NOMO-1 treated with dmso at 0.1 percent for 144 hours (cell line): Measurements from ENCODE around the gene TLR4.

Experiments used
- DNase-seq: peaks from one replicate; lab custom pipeline; 2025; ENCODE audit not compliant: unreplicated experiment; lab: John Stamatoyannopoulos, UW

The TLR4 gene

GRCh38 chr9:117744369-117744768 is 40.2 kb downstream of the TLR4 start:
- no peak for DNase-seq

- DNase-seq, result no peak
Observed at GRCh38 chr9:117744856-117745389, 40.7 kb downstream of the TLR4 start.

DNA sequence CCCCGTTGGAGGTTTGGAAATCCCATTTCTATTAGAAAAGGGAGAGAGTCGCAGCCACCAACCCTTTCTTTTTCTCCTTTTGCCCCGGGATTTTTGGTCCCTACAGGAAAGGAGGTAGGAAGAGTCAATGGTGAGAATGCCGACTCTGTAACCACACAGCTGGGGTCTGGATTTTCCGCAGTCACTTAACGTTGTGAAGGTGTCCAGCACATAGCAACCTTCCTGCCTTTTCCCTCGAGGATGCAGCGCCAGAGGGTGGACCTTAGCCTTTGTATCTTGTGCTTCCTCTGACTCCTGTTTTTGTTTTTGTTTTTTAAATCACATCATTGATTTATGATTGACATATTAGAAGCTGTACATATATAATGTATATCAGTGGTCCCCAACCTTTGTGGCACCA is 41.4 kb downstream of the TLR4 start:
- DNase-seq, result no peak

DNA sequence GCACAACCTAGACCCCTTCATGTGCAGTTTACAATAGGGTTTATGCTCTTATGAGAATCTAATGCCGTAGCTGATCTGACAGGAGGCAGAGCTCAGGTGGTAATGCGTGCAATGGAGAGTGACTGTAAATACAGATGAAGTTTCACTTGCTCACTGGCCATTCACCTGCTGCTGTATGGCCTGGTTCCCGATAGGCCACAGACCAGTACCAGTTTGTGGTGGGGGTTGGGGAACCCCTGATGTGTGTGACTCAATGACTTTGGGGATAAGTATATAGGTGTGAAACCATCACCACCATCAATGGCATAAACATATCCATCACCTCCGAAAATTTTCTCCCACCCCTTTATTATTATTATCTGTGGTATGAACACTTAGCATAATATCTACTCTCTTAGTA is 42.1 kb downstream of the TLR4 start:
- no peak for DNase-seq

DNA sequence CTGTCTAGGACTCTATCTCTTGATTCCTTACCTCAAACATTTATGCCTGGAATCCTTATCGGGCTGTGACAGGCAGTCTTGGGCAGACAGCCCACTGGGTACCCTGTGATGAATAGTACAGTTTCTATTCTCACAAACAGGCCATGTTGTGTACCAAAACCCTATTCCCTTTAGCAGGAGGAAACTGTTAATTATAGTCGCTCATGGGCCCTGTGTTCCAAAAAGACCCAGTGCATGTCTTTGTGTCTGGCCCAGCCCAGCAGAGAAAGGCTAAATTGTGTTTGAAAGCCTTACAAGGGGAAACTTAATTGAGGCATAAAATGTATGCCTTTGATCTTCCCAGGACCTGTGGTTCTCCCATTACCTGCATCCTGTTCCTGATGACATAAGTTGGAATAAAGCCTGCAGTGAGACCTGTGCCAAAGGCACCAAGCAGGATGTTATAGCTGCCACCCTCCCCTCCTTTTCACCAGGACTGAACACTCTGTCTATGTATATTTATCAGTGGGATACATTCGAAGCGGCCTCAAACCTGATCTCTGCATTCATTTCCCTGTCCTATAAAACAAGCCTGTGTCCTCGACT is 43.3 kb downstream of the TLR4 start:
- DNase-seq, result no peak

- DNase-seq, result no peak
Observed at GRCh38 chr9:117750401-117750800, 46.2 kb downstream of the TLR4 start.

GRCh38 chr9:117752894-117753293 is 48.7 kb downstream of the TLR4 start:
- no peak for DNase-seq

- DNase-seq, result no peak
Observed at GRCh38 chr9:117757561-117758190, 53.5 kb downstream of the TLR4 start.

GRCh38 chr9:117763314-117763713 is 59.1 kb downstream of the TLR4 start:
- DNase-seq, result no peak

GRCh38 chr9:117768750-117769395 is 64.7 kb downstream of the TLR4 start:
- no peak for DNase-seq

DNA sequence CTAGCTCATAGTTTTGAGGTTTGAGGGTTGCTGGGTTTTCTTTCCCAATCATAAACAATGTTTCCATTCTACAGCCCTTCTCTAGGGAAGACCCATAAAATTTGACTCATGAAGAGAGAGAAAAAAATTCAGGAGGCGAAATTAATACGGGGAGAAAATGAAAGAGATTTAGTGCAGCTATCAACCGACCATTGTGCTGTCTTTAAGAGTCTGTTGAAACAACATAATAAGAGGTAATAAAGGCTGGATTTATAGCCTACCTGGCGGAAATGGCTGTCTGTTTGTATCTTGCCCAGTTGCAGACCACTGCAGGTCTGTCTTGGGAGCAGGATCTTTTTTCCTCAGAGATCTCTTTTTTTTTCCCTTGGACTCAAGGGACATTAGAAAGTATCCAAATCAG is 66.9 kb downstream of the TLR4 start:
- no peak for DNase-seq

GRCh38 chr9:117772960-117773359 is 68.8 kb downstream of the TLR4 start:
- no peak for DNase-seq
